Chondrocyte (in vitro differentiated cells): Measurements from ENCODE around the gene LLGL2. TPM values are rescaled to one million over a fixed set of nuclear protein-coding genes. Genes with fewer than 3 reads are reported as not detected.

Experiments used
- DNase-seq: peaks from one replicate; pipeline ENCODE4 v3.0.0; 2021; ENCODE audit warnings: mixed read lengths, low spot score
- H3K27ac Mint-ChIP-seq: one replicate; pipeline ENCODE4 v1.8.0; 2021; ENCODE audit warnings: mild to moderate bottlenecking, moderate library complexity, mixed read lengths; ENCODE audit not compliant: unreplicated experiment
- H3K27me3 Mint-ChIP-seq: 2 replicates; pipeline ENCODE4 v1.8.0; 2021; ENCODE audit warnings: low read depth, mixed read lengths
- H3K36me3 Mint-ChIP-seq: 2 replicates; pipeline ENCODE4 v1.8.0; 2021; ENCODE audit warnings: low read depth, mixed read lengths
- H3K4me1 Mint-ChIP-seq: 2 replicates; pipeline ENCODE4 v1.8.0; 2021; ENCODE audit warnings: low read depth, mild to moderate bottlenecking, mixed read lengths
- H3K4me3 Mint-ChIP-seq: one replicate; pipeline ENCODE4 v1.8.0; 2021; ENCODE audit warnings: mild to moderate bottlenecking, moderate library complexity, mixed read lengths; ENCODE audit not compliant: unreplicated experiment
- H3K9me3 Mint-ChIP-seq: 2 replicates; pipeline ENCODE4 v1.8.0; 2021; ENCODE audit warnings: low read depth, mixed read lengths
- CTCF ChIP-seq: fragments of 200-600 bp; sonication (generic); IDR thresholded peaks from 2 replicates; pipeline ENCODE4 v1.5.0; 2021; ENCODE audit warnings: antibody characterized with exemption, mild to moderate bottlenecking, moderate library complexity
- total RNA-seq: library from RNA; stranded (reverse); gene quantifications from 3 replicates; pipeline ENCODE4 v1.2.1, GENCODE V29; 2021

The LLGL2 gene
- total RNA-seq, 1 donor from 2014 or later, result 1.8 TPM

GRCh38 chr17:75490173-75490743 is 35.2 kb upstream of the LLGL2 start:
- no peaks in the 10 kb centered on the region for H3K4me1 Mint-ChIP-seq
- H3K27ac Mint-ChIP-seq, result no peak overlapping the region
- H3K4me3 Mint-ChIP-seq, result no peak overlapping the region
- TF ChIP-seq CTCF, result no peak
- H3K36me3 Mint-ChIP-seq, result peaks cover 10% of the 10 kb centered on the region
- H3K9me3 Mint-ChIP-seq, result no peaks in the 10 kb centered on the region
- H3K27me3 Mint-ChIP-seq, result no peaks in the 10 kb centered on the region
- DNase-seq, result peak; percentile 63

GRCh38 chr17:75490953-75491649 is 34.4 kb upstream of the LLGL2 start:
- H3K27me3 Mint-ChIP-seq, result no peaks in the 10 kb centered on the region
- H3K9me3 Mint-ChIP-seq, result no peaks in the 10 kb centered on the region
- no peak overlapping the region for H3K27ac Mint-ChIP-seq
- no peaks in the 10 kb centered on the region for H3K4me1 Mint-ChIP-seq
- DNase-seq, result peak; percentile 60
- no peak for TF ChIP-seq CTCF
- H3K36me3 Mint-ChIP-seq, result peaks cover 10% of the 10 kb centered on the region
- no peak overlapping the region for H3K4me3 Mint-ChIP-seq

GRCh38 chr17:75491680-75492079 is 33.8 kb upstream of the LLGL2 start:
- Mint-ChIP-seq H3K27ac (no peak overlapping the region), H3K4me3 (no peak overlapping the region), H3K9me3 (no peaks in the 10 kb centered on the region), H3K36me3 (peaks cover 7% of the 10 kb centered on the region), H3K4me1 (no peaks in the 10 kb centered on the region), H3K27me3 (no peaks in the 10 kb centered on the region)
- DNase-seq, result peak; percentile 64
- no peak for TF ChIP-seq CTCF

GRCh38 chr17:75492555-75493168 is 32.8 kb upstream of the LLGL2 start:
- Mint-ChIP-seq H3K27ac (no peak overlapping the region), H3K4me1 (no peaks in the 10 kb centered on the region), H3K36me3 (peaks cover 8% of the 10 kb centered on the region), H3K9me3 (no peaks in the 10 kb centered on the region), H3K27me3 (no peaks in the 10 kb centered on the region), H3K4me3 (no peak overlapping the region)
- no peak for TF ChIP-seq CTCF
- peak; percentile 92 for DNase-seq

- H3K4me1 Mint-ChIP-seq, result no peaks in the 10 kb centered on the region
- no peak for TF ChIP-seq CTCF
- H3K27ac Mint-ChIP-seq, result no peak overlapping the region
- H3K36me3 Mint-ChIP-seq, result peaks cover 8% of the 10 kb centered on the region
- H3K27me3 Mint-ChIP-seq, result no peaks in the 10 kb centered on the region
- no peak overlapping the region for H3K4me3 Mint-ChIP-seq
- H3K9me3 Mint-ChIP-seq, result no peaks in the 10 kb centered on the region
- DNase-seq, result peak; percentile 77
Observed at GRCh38 chr17:75493476-75494129, 31.9 kb upstream of the LLGL2 start.
